ENCODE data around the gene RER1.

RER1 gene

GRCh38 chr1:2405588-2406295 lies 14.1 kb downstream of the RER1 start:
- H3K27ac ChIP-seq (ENCODE audit: low read depth, low read length): peak overlapping the region; percentile 6
- H3K9me3 ChIP-seq (ENCODE audit: control insufficient read depth, insufficient read depth, low read length): no peaks in the 10 kb centered on the region
- H3K27me3 ChIP-seq (ENCODE audit: control insufficient read depth, insufficient read depth, low read length): no peaks in the 10 kb centered on the region
- no peak overlapping the region for H3K9ac ChIP-seq (ENCODE audit: low read depth, low read length)
- H3K4me1 ChIP-seq (ENCODE audit: control insufficient read depth, insufficient read depth, low read length): no peaks in the 10 kb centered on the region
- peaks cover 83% of the 10 kb centered on the region for H3K36me3 ChIP-seq (ENCODE audit: control insufficient read depth, insufficient read depth, low read length)
- no peak overlapping the region for H3K4me3 ChIP-seq (ENCODE audit: low read depth, low read length)

GRCh38 chr1:2406451-2407041 lies 14.9 kb downstream of the RER1 start:
- no peaks in the 10 kb centered on the region for H3K4me1 ChIP-seq (ENCODE audit: control insufficient read depth, insufficient read depth, low read length)
- H3K27ac ChIP-seq (ENCODE audit: low read depth, low read length): no peak overlapping the region
- no peak overlapping the region for H3K9ac ChIP-seq (ENCODE audit: low read depth, low read length)
- H3K9me3 ChIP-seq (ENCODE audit: control insufficient read depth, insufficient read depth, low read length): no peaks in the 10 kb centered on the region
- no peak overlapping the region for H3K4me3 ChIP-seq (ENCODE audit: low read depth, low read length)
- peaks cover 79% of the 10 kb centered on the region for H3K36me3 ChIP-seq (ENCODE audit: control insufficient read depth, insufficient read depth, low read length)
- H3K27me3 ChIP-seq (ENCODE audit: control insufficient read depth, insufficient read depth, low read length): no peaks in the 10 kb centered on the region

DNA sequence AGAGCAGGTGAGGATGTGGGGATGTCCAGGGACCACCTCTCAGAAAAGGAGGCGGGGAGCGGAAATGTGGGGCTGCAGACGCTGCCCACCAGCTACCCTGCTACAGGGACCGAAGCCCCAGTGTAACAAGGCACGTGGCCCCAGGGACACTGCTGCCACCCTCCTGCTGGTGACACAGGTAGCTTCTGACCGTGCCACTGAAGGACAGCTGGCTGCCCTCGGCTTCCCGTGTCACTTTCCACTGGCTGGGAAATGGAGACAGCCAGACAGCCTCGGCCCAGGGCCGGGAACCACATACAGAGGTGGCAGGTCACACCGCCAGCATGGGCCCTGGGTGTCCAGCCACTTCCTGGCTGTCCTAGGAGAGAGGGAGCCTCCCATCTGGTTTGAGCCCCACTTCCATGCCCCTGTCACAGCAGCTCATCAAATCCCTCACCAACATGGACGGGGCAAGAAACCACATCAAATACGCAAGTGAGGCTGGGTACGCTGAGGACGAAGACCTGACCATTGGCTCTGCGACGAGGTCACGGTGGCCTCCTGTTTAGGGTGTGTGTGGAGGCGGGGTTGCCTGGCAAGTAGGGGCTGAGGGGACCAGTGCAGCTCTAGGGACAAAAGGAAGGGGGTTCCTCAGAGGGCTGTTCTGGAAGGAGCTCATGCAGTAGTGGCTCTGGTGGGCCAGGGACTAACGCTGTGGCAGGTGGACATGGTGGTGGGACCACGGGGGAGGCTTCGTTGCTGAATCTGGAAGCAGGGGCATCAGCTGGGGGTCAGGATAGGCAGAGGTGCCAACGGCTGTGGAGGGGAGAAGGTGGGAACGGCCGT lies 15.7 kb downstream of the RER1 start:
- Histone ChIP-seq H3K9me3 (ENCODE audit: control insufficient read depth, insufficient read depth, low read length) (no peaks in the 10 kb centered on the region), H3K27me3 (ENCODE audit: control insufficient read depth, insufficient read depth, low read length) (no peaks in the 10 kb centered on the region), H3K4me3 (ENCODE audit: low read depth, low read length) (no peak overlapping the region), H3K27ac (ENCODE audit: low read depth, low read length) (no peak overlapping the region), H3K9ac (ENCODE audit: low read depth, low read length) (no peak overlapping the region), H3K36me3 (ENCODE audit: control insufficient read depth, insufficient read depth, low read length) (peaks cover 71% of the 10 kb centered on the region), H3K4me1 (ENCODE audit: control insufficient read depth, insufficient read depth, low read length) (no peaks in the 10 kb centered on the region)

- Histone ChIP-seq H3K36me3 (ENCODE audit: control insufficient read depth, insufficient read depth, low read length) (peaks cover 65% of the 10 kb centered on the region), H3K4me1 (ENCODE audit: control insufficient read depth, insufficient read depth, low read length) (no peaks in the 10 kb centered on the region), H3K27ac (ENCODE audit: low read depth, low read length) (no peak overlapping the region), H3K9ac (ENCODE audit: low read depth, low read length) (no peak overlapping the region), H3K27me3 (ENCODE audit: control insufficient read depth, insufficient read depth, low read length) (no peaks in the 10 kb centered on the region), H3K4me3 (ENCODE audit: low read depth, low read length) (no peak overlapping the region), H3K9me3 (ENCODE audit: control insufficient read depth, insufficient read depth, low read length) (no peaks in the 10 kb centered on the region)
Measured at GRCh38 chr1:2407991-2408275, 16.3 kb downstream of the RER1 start.

DNA sequence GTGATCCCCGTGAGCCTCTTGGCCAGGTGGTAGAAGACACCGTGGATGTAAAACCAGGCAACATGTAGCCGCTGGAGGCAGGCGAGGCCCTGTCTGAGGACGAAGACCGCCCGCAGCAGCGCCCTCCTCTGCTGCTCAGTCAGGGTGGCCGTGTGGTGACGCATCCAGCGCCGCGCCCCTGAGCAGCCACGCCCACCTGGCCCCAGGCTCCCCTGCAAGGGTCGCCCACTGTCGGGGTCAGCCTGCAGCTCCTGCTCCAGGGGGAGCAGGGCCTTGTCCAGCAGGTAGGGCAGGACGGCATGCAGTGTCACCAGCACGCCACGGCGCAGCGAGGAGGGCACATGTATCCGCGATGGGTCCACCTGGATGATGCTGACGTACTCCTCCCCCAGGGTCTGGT lies 16.8 kb downstream of the RER1 start:
- H3K9ac ChIP-seq (ENCODE audit: low read depth, low read length): no peak overlapping the region
- H3K9me3 ChIP-seq (ENCODE audit: control insufficient read depth, insufficient read depth, low read length): no peaks in the 10 kb centered on the region
- no peak overlapping the region for H3K27ac ChIP-seq (ENCODE audit: low read depth, low read length)
- no peaks in the 10 kb centered on the region for H3K27me3 ChIP-seq (ENCODE audit: control insufficient read depth, insufficient read depth, low read length)
- H3K4me3 ChIP-seq (ENCODE audit: low read depth, low read length): no peak overlapping the region
- peaks cover 60% of the 10 kb centered on the region for H3K36me3 ChIP-seq (ENCODE audit: control insufficient read depth, insufficient read depth, low read length)
- H3K4me1 ChIP-seq (ENCODE audit: control insufficient read depth, insufficient read depth, low read length): no peaks in the 10 kb centered on the region

DNA sequence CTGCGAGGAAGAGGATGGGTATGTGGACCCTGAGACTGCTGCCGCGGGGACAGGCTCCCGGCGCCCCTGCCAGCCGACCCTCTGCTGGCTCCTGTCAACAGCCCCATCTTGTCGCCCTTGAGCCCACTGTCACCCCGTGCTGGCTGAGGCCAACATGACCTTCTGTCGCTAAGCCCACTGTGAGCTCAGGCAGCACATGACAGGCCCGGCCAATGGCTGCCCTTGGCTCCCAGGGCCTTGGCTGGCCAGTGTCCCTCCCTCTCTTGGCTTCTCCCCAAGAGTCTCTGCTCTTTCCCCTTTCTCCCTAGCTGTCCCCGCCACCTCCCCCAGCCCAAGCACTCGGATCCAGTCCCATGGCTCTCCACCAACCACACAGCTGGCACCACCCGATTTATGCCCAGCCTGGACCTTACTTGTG lies 17.2 kb downstream of the RER1 start:
- H3K9me3 ChIP-seq (ENCODE audit: control insufficient read depth, insufficient read depth, low read length): no peaks in the 10 kb centered on the region
- no peak overlapping the region for H3K9ac ChIP-seq (ENCODE audit: low read depth, low read length)
- H3K27ac ChIP-seq (ENCODE audit: low read depth, low read length): no peak overlapping the region
- H3K27me3 ChIP-seq (ENCODE audit: control insufficient read depth, insufficient read depth, low read length): no peaks in the 10 kb centered on the region
- H3K4me3 ChIP-seq (ENCODE audit: low read depth, low read length): no peak overlapping the region
- peaks cover 56% of the 10 kb centered on the region for H3K36me3 ChIP-seq (ENCODE audit: control insufficient read depth, insufficient read depth, low read length)
- H3K4me1 ChIP-seq (ENCODE audit: control insufficient read depth, insufficient read depth, low read length): peaks cover 3% of the 10 kb centered on the region; the same call in 1 of the 2 replicates

- Histone ChIP-seq H3K4me3 (ENCODE audit: low read depth, low read length) (no peak overlapping the region), H3K4me1 (ENCODE audit: control insufficient read depth, insufficient read depth, low read length) (peaks cover 8% of the 10 kb centered on the region; the same call in 1 of the 2 replicates), H3K27me3 (ENCODE audit: control insufficient read depth, insufficient read depth, low read length) (no peaks in the 10 kb centered on the region), H3K9ac (ENCODE audit: low read depth, low read length) (no peak overlapping the region), H3K9me3 (ENCODE audit: control insufficient read depth, insufficient read depth, low read length) (no peaks in the 10 kb centered on the region), H3K27ac (ENCODE audit: low read depth, low read length) (no peak overlapping the region), H3K36me3 (ENCODE audit: control insufficient read depth, insufficient read depth, low read length) (peaks cover 47% of the 10 kb centered on the region)
Measured at GRCh38 chr1:2409745-2410144, 18.1 kb downstream of the RER1 start.

DNA sequence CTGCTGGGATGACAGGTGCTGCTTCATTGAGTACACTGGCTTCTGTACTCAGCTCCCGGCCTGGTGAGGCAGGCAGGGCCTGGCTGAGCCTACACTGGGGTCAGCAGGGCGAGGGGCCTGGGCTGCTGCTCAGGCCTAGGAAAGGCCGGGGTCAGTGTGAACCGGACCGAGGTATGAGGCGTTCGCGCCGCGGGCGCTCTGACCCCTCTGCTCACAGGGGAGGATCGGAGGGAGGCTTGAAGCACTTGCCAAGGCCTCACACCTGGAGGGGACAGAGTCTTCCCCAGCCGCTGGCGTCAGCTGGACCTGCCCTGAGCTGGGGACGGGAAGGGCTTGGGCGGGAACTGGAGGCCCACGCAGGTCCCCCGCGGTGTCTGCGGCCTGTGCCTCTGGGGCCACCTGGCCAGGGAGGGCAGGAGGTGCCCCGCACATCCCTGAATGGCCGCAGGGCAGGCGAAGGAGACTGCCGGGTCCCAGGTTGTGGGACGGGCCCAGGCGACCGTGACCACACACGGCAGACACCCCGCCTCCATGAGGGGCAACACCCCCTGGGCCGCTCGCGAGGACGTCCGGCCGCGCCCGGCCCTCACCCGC lies 20.3 kb downstream of the RER1 start:
- Histone ChIP-seq H3K9me3 (ENCODE audit: control insufficient read depth, insufficient read depth, low read length) (no peaks in the 10 kb centered on the region), H3K27me3 (ENCODE audit: control insufficient read depth, insufficient read depth, low read length) (no peaks in the 10 kb centered on the region), H3K36me3 (ENCODE audit: control insufficient read depth, insufficient read depth, low read length) (peaks cover 28% of the 10 kb centered on the region), H3K27ac (ENCODE audit: low read depth, low read length) (peak overlapping the region; percentile 77), H3K9ac (ENCODE audit: low read depth, low read length) (peak overlapping the region; percentile 94), H3K4me1 (ENCODE audit: control insufficient read depth, insufficient read depth, low read length) (peaks cover 8% of the 10 kb centered on the region; the same call in 1 of the 2 replicates), H3K4me3 (ENCODE audit: low read depth, low read length) (peak overlapping the region; percentile 94)

DNA sequence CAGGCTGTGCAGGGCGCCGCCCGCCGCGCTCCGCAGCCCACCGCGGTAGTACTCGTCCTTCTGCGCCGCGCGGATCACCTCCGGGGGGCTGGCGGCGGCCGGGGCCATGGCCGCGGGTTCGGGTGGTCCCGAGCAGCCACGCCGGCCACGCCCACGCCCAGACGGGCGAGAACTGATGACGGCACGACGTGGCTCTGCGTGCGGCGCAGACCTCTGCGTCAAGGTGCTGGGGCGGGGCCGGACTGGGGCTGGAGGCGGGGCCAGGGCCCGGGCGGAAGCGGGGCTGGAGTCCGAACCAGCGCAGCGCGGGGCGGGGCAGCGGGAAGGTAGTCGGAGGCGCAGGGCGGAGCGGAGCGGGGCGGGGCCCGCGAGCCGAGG lies 20.7 kb downstream of the RER1 start, which contains the start of gene PEX10:
Gene PEX10 (minus strand): TSS at position 170 of the 378 bp plus-strand sequence. CDS start 62 bp downstream, at position 108.
- H3K9me3 ChIP-seq (ENCODE audit: control insufficient read depth, insufficient read depth, low read length): no peaks in the 10 kb centered on the region
- H3K9ac ChIP-seq (ENCODE audit: low read depth, low read length): peak within 1 kb of the TSS; percentile 94
- H3K4me1 ChIP-seq (ENCODE audit: control insufficient read depth, insufficient read depth, low read length): peaks cover 8% of the 10 kb centered on the region; the same call in 1 of the 2 replicates
- H3K27me3 ChIP-seq (ENCODE audit: control insufficient read depth, insufficient read depth, low read length): no peaks in the 10 kb centered on the region
- peak within 1 kb of the TSS; percentile 94 for H3K4me3 ChIP-seq (ENCODE audit: low read depth, low read length)
- peak within 1 kb of the TSS; percentile 77 for H3K27ac ChIP-seq (ENCODE audit: low read depth, low read length)
- H3K36me3 ChIP-seq (ENCODE audit: control insufficient read depth, insufficient read depth, low read length): peaks cover 24% of the 10 kb centered on the region

- Histone ChIP-seq H3K4me3 (ENCODE audit: low read depth, low read length) (peak overlapping the region; percentile 94), H3K4me1 (ENCODE audit: control insufficient read depth, insufficient read depth, low read length) (peaks cover 8% of the 10 kb centered on the region; the same call in 1 of the 2 replicates), H3K9ac (ENCODE audit: low read depth, low read length) (peak overlapping the region; percentile 73), H3K27me3 (ENCODE audit: control insufficient read depth, insufficient read depth, low read length) (no peaks in the 10 kb centered on the region), H3K36me3 (ENCODE audit: control insufficient read depth, insufficient read depth, low read length) (peaks cover 20% of the 10 kb centered on the region), H3K27ac (ENCODE audit: low read depth, low read length) (peak overlapping the region; percentile 20), H3K9me3 (ENCODE audit: control insufficient read depth, insufficient read depth, low read length) (no peaks in the 10 kb centered on the region)
Measured at GRCh38 chr1:2412773-2413494, 21.3 kb downstream of the RER1 start.

Measured in HUES48 (cell line).